ENCODE measurements around the gene SCG5.

The SCG5 gene

DNA sequence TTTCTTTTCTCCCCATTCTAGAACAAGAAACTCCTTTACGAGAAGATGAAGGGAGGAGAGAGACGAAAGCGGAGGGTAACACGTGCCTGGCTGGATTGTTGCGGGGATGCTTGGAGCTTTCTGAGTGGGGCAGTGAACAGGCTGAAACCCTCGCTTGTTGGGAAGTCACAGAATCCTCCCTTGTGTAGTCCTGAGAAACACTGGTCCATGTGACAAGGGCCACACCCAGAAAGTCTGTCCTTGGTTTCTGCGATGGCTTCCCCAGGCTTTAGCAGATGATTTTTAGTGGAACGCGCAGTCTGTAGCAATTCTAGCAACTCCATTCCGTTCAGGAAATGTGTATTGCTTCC is 50.2 kb downstream of the SCG5 start:
- no peak for DNase-seq (ENCODE audit: low read depth in 2 of 2)

DNA sequence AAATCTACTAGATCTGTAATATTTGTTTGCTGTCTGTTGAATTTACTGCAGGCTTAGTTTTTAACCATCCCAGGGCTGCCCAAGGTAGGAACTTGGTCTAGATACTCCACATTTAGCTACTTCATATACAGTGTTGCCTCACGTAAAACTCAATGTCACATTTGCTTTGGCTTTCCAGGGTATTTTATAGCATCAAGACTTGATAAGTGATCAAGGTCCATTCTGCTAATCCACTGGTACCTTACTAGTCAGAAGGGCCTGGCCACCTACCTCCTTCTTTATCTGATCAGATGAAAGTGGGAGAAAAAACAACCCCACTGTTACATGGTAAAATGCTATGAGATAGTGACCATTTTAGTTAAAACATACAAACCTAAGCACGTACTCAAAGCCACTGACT is 50.8 kb downstream of the SCG5 start:
- DNase-seq (ENCODE audit: low read depth in 2 of 2) = no peak

DNA sequence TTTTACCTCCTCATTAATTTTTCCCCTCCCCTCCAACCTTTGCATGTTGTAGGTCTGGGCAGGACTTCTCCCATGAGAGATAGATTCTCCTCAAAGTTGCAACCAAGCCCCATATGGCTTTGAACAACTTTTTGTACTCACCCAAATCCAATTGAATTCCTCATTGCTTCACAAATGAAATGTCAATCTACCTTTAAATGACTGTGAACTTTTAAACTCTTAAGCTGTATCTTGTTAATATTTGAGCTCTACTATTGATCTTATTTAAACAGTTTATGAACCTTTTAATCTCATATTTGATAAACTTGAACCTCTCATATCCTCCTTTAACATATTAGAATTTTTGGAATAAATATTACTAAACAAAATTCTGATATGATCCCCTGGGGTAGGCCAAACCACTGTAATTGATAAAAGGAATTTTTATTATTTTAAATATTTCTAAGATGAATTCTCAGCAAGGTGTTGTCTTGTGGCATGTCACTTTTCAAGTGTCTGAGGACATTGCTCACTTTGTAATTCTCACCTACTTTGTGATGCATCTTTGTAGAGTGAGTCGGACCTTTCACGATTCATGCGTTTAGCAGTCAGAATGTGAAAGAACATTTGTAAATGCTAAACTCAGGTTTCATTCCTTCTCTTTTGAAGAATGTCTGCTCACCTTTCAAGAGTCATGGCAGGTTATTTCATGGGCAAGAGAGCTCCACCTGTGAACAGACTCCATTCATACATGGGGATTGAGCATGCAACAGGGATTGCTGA is 52.9 kb downstream of the SCG5 start:
- no peak for DNase-seq (ENCODE audit: low read depth in 2 of 2)

- DNase-seq (ENCODE audit: low read depth in 2 of 2) = no peak
These were observed 57.4 kb downstream of the SCG5 start for GRCh38 chr15:32698773-32699390.

DNA sequence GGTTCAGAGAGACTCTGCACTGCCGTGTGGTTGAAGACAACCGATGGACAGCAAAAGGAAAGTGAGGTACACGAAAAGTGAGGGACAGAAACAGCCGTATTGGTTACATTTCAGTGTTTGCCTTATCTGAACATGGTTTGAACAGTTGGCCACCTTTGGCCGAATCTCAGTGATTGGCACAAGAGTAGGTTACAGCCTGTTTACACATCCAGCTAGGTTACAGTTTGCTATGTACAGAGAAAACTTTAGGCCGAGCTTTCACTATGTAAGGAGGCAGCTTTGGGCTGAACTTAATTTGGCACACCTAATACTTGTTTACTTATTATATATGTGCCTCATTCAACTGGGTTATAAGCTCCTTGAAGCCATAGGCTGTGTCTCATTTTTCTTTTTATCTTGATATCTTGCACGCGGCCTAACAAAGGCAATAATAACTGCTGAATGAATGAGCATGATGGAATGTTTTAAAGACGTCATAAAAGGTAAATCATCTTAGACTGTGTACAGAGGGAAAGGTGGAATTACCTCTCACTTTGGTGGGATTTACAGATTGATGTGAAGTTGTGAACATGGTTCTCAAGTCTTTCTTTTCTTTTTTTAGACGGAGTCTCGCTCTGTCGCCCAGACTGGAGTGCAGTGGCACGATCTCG is 59.1 kb downstream of the SCG5 start:
- DNase-seq (ENCODE audit: low read depth in 2 of 2) = no peak

DNA sequence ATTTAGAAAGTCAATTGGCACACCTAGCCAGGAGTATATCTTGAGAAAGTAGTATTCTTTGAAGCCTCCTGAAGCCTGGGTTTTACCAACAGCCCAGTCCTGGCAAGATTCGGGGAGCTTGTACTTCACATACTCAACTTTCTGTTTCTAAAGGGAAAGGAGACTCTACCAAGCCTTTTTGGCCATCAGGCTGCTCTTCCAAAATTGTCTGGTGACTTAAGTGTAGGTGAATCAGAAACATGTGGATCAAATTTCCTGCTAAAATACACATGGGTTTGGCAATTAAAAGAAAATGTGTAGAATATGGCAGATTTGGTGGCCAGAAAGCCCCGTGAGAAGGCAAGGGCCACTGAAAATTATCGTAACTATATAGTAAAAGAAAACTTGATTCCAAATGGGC is 60.4 kb downstream of the SCG5 start:
- no peak for DNase-seq (ENCODE audit: low read depth in 2 of 2)

DNA sequence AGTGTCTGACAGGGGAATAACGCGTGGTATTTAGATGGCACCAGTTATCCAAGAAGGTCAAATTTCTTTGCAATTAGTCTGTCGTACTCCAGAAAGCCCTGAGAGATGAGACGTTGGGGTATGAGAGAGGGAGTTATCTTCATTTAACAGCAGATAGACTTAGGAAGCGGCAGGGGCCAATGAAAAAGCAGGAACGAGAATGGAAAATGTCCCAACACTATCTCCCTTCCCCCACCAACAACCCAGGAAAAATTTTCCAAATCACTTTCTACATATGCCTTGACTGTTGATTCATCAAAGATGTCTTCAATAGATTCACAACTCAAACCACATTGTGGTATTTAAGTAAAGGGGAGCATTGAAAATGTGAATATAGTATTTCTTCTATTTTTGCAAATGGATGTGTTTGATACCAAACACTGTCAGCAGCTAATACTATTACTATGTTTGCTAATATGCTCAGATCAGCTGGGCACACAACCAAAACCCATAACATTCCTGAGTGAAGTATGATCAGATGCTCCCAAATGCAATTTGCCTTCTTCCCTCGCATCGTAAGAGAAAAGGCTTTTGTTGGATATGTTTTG is 63.0 kb downstream of the SCG5 start:
- no peak for DNase-seq (ENCODE audit: low read depth in 2 of 2)

DNA sequence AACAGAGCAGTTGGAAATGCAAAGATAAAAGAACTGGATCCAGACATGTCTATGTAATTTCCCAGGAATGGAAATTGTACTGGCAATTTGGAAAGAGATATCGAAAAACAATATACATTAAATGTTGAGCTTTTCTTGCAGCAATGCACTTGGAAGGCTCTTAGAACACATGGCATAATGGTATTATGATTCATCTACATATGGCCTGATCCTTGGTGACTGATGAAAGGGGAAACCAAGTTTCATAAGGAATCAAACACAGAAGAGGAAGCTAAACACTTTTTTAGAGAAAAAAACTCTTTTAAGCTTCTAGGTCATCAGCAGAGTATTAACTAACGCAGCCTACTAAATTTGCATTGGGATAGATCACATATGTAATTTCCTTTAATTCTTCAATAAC is 63.9 kb downstream of the SCG5 start:
- DNase-seq (ENCODE audit: low read depth in 2 of 2) = no peak

DNA sequence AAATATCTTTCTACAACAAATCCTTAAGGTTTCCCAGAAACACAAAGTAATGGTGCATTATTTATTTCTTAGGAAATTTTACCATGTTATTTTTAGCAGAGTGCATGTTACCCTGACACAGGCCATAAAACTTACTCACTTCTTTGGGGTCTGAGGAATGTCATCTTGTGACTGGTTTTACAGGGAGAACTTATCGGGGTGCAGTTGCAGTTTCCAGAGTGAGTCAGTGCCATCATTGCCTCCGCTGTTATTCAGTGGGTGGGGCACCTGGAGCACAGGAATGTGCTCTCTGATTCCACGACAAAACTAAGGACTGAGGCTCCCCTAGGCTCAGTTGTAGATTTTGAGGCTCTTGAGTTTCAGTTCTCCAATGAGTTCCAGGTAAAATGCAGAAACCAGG is 65.2 kb downstream of the SCG5 start:
- no peak for DNase-seq (ENCODE audit: low read depth in 2 of 2)

DNA sequence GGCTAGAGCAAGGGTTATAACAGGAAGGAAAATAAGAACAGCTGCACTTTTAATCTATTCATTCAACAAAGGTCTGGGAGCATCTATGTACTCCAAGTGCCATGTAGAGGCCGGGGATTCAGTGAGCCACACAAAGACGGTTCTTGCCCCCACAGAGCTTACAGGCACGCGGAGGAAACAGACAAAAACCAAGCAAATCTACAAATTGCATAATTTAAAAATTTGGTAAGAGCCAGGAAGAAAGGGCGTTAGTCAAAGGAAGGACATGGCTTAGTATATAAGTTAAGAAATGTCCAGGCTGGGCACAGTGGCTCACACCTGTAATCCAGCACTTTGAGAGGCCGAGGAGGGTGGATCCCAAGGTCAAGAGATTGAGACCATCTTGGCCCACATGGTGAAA is 65.9 kb downstream of the SCG5 start:
- DNase-seq (ENCODE audit: low read depth in 2 of 2) = no peak

DNA sequence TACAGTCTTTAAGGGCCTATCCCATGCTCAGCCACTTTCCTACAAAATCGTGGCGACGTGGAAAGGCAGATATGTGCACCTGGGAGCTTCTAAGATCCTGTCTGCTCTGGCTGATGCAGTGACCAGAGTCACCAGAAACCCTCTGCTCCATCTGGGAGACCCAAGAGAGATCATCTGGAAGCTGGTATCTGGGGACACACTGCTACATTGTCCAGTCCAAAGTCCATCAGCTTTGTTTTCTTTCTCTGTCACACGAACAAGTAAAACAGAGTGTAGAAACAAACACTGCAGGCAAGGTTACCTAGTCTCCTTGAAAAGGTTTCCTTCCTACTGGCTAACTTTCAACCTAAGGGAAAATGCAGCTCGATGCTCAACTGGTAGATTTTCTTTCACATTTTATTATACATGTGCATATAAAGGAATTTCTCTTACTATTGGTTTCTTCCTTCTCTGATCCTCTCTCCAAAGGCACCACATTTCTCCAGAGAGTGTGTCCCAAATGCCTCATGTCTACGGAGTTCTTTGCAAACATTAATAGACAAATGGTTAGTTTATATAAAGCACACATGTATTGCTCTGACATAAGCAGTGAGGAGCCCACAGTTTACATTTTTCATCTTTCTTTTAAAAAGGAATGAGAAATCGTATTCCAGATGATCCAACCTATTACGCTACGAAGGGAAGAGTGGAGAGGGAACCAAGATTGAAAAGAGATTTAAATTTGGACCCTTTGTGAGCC is 68.0 kb downstream of the SCG5 start:
- DNase-seq (ENCODE audit: low read depth in 2 of 2) = no peak

- no peak for DNase-seq (ENCODE audit: low read depth in 2 of 2)
These were observed 73.8 kb downstream of the SCG5 start for GRCh38 chr15:32715276-32715675.

GRCh38 chr15:32716216-32716914 is 74.9 kb downstream of the SCG5 start:
- no peak for DNase-seq (ENCODE audit: low read depth in 2 of 2)

DNA sequence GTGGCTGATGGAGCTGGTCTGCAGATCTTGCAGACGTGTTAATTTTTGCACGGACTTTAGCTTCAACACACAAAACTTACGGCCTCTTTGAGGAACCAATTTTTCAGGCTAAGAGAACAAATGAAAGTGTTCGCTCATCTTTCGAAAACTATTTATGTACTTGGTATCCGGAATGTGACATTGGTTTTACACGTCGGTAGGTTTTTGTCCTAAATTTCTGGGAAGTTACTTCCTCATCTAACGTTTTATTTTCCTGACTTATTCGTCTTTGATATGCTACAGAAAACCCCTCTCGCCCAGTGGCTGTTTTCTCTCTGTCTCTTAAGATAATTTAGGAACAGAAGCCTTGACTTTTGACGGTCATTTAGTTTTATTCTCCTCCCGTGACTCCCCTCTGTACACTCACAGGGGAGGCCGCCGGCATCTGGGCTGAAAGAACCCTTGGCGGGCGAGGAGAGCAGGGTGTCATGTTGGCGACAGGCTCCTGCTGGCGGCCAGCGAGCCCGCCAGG is 75.5 kb downstream of the SCG5 start:
- DNase-seq (ENCODE audit: low read depth in 2 of 2) = no peak

GRCh38 chr15:32717426-32718226 is 76.1 kb downstream of the SCG5 start, which contains the start of gene GREM1:
Gene GREM1, plus strand, starts transcription at chr15:32718004. Its CDS starts 12,687 bp downstream, at chr15:32730691.
- no peak for DNase-seq (ENCODE audit: low read depth in 2 of 2)

DNA sequence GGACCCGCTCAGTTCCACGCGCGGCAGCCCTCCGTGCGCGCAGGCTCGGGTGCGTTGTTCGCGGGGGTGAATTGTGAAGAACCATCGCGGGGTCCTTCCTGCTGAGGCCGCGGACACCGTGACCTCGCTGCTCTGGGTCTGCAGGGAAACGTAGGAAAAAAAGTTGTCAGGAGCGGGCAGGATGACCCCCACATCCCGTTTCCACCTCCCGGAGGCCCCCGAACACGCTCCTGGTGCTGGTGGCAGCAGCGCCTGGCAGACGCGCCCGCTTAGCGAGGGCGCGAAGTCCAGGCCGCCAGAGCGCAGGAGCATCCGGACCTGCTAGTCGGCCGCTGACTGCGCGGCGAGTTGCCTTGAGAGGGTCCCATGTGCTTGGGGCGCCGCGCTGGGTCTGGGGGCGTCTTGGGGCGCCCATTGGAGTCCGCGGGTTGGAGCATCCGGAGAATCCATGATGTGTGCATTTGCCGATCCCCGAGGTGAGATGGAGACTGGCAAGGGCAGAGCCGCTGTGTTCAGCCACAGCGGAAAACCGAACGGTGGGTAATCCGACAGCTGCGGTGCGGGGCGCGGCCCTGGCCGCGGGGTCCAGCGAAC is 76.8 kb downstream of the SCG5 start:
- DNase-seq (ENCODE audit: low read depth in 2 of 2) = no peak

DNA sequence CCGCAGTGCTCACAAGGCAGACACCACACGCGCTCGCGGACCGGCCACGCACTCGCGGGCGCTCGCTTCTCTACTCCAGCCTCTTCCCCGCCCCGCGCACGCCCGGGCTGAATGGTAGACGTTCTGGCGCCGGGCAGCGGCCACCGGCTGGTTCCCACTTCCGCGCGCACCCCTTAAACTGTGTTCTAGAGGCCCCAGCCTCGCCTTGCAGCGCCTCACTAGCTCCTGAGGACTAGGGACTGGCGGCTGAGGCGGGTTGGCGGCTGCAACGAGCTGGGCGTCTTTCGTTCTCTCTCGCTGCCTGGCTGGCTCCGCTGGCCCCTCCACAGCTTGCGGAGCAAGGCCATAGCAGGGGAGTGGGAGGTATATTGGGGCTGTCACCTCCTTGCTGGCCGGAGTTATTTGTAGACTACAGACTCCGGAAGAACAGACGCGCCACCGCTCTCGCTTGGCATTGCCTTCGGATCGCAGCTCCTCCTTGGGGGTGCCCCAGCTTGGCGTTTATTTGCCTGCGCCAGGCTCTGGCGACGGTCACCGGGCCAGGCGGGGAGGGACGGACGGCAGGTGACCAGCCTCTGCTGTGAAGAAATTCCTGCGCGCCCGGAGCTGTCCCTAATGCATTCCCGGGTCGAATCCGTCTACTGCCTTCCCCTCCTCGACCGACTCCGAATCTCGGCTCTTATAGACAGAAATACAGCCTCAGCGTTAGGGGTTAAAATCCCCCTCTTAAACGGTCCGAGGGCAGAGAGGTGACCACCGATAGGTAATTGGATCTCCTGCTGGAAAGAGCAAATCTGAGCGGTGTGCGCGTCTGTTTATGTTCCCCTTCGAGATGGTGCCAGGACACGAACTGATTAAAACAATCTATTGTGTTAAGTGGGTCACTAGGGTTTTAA is 77.6 kb downstream of the SCG5 start:
- no peak for DNase-seq (ENCODE audit: low read depth in 2 of 2)

- DNase-seq (ENCODE audit: low read depth in 2 of 2) = no peak
These were observed 80.1 kb downstream of the SCG5 start for GRCh38 chr15:32721596-32721995.

DNA sequence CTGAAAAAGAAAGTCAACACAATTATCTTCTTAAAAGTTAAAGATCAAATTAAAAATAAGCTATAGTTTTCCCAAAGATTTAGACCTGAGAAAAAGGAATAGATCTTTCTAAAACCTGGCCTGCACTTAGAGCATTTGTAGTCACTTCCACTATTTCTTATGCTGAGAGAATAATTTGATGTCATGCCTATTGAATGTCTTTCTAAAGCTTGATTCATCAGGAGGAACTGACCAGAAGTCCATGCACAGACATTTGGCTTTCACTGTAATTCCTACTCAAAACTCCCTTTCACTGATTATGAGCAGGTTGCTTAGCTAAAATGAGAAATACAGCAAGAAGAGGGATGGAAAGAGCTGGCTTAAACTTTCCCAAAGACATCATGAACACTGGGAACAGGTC is 80.6 kb downstream of the SCG5 start:
- DNase-seq (ENCODE audit: low read depth in 2 of 2) = no peak

Data from activated CD4-positive, alpha-beta T cell treated with anti-CD3 and anti-CD28 coated beads for 24 hours (primary cell).